ENCODE measurements around the gene PROX2.

GRCh38 chr14:74906925-74907521 is 31.1 kb upstream of the PROX2 start:
- peak; percentile 25 to 68 (median 45) for TF ChIP-seq CTCF (optimal IDR thresholded peaks at IDR 0.05 in 1 of 3, IDR thresholded peaks at IDR 0.05 in 1 of 3, conservative IDR thresholded peaks at IDR 0.05 in 1 of 3; ENCODE audit: extremely low read depth in 1 of 3, insufficient read depth in 2 of 3, low read length in 3 of 3)
- TF ChIP-seq EZH2 (IDR thresholded peaks at IDR 0.05; ENCODE audit: low read length): no peak
